ENCODE measurements around the gene CAPSL. TPM values are rescaled to one million over a fixed set of nuclear protein-coding genes. Genes with fewer than 3 reads are reported as not detected.

Gene CAPSL
- total and polyA plus RNA-seq, 2 experiments from 2014 or later, result 0.73 TPM; not detected in 1

GRCh38 chr5:35974570-35974969 lies 36.1 kb upstream of the CAPSL start (continued):
- TF ChIP-seq EZH2 (IDR thresholded peaks at IDR 0.05; ENCODE audit: low read depth, unreplicated experiment) (no peak), ZNF114 (CRISPR knock-in tag; IDR thresholded peaks at IDR 0.05) (no peak), EZH2phosphoT487 (IDR thresholded peaks at IDR 0.05; ENCODE audit: unreplicated experiment) (no peak)

- no peaks in the 10 kb centered on the region for H3K27me3 Mint-ChIP-seq (ENCODE audit: insufficient read depth, low read depth, poor library complexity)
Observed at GRCh38 chr5:35971878-35972210, 33.4 kb upstream of the CAPSL start.

More at GRCh38 chr5:35971878-35972210, 33.4 kb upstream of the CAPSL start:
- Histone ChIP-seq H3K27me3 (ENCODE audit: insufficient read depth) (no peaks in the 10 kb centered on the region), H3K9me2 (ENCODE audit: insufficient read depth) (peaks cover 6% of the 10 kb centered on the region), H3F3A (replicated peaks; ENCODE audit: low read depth) (no peaks in the 10 kb centered on the region), H4K20me1 (replicated peaks; ENCODE audit: insufficient read depth) (no peaks in the 10 kb centered on the region), H3K79me2 (replicated peaks; ENCODE audit: insufficient read depth) (no peaks in the 10 kb centered on the region), H3K27ac (ENCODE audit: low read depth) (no peak overlapping the region), H3K36me3 (ENCODE audit: insufficient read depth) (no peaks in the 10 kb centered on the region), H3K4me3 (no peak overlapping the region), H2AFZ (no peak overlapping the region), H3K4me1 (ENCODE audit: insufficient read depth) (no peaks in the 10 kb centered on the region), H3K4me2 (no peak overlapping the region)
- Mint-ChIP-seq H3K4me3 (no peak overlapping the region), H3K4me1 (no peaks in the 10 kb centered on the region), H3K36me3 (ENCODE audit: low read depth) (peaks cover 6% of the 10 kb centered on the region; the same call in 1 of the 3 replicates), H3K27ac (no peak overlapping the region), H3K9me3 (peaks cover 26% of the 10 kb centered on the region)
- no peak for TF ChIP-seq POLR2AphosphoS5 (IDR thresholded peaks at IDR 0.05; ENCODE audit: low read depth)
- TF ChIP-seq EZH2 (IDR thresholded peaks at IDR 0.05; ENCODE audit: low read depth, unreplicated experiment), result no peak
- no peak for TF ChIP-seq NANOG (IDR thresholded peaks at IDR 0.05; ENCODE audit: borderline replicate concordance)
- TF ChIP-seq STAT1 (IDR thresholded peaks at IDR 0.05; ENCODE audit: unreplicated experiment), result no peak
- no peak for TF ChIP-seq JUNB (IDR thresholded peaks at IDR 0.05; ENCODE audit: unreplicated experiment)
- TF ChIP-seq ZNF331 (CRISPR knock-in tag; IDR thresholded peaks at IDR 0.05; ENCODE audit: low read depth), result no peak
- TF ChIP-seq EZH2phosphoT487 (IDR thresholded peaks at IDR 0.05; ENCODE audit: unreplicated experiment), result no peak
- TF ChIP-seq ETS1 (IDR thresholded peaks at IDR 0.05), result no peak
- TF ChIP-seq ZNF114 (CRISPR knock-in tag; IDR thresholded peaks at IDR 0.05), result no peak
- TF ChIP-seq ZNF462 (CRISPR knock-in tag; IDR thresholded peaks at IDR 0.05), result no peak
- TF ChIP-seq REST (IDR thresholded peaks at IDR 0.05; ENCODE audit: unreplicated experiment), result no peak
- TF ChIP-seq CREB1 (CRISPR knock-in tag; IDR thresholded peaks at IDR 0.05; ENCODE audit: low read depth), result no peak
- TF ChIP-seq CTCF (conservative IDR thresholded peaks at IDR 0.05; ENCODE audit: low read depth in 2 of 2), result no peak
- DNase-seq (ENCODE audit: low spot score), result no peak
- ATAC-seq, result no peak
